SK-N-SH treated with all-trans-retinoic acid at 6 μM for 48 hours (cell line): ENCODE results near the gene STYXL1.

ENCODE experiments used
- ATAC-seq: fragments of 200-7000 bp; cut with Tn5 transposase; 3 replicates; pipeline ENCODE4 v1.9.1; 2020; ENCODE audit warnings: mild to moderate bottlenecking, moderate library complexity
- ARNTL ChIP-seq: fragments of 450-650 bp; formaldehyde crosslinking; IDR thresholded peaks from 2 replicates; pipeline ENCODE4 v1.5.0; 2020; ENCODE audit warnings: low read depth, mild to moderate bottlenecking, moderate library complexity, borderline replicate concordance
- CREB5 ChIP-seq: fragments of 250-450 bp; sonication (Bioruptor Pico); IDR thresholded peaks from 2 replicates; pipeline ENCODE4 v1.5.1; 2020; ENCODE audit warnings: low read depth, mild to moderate bottlenecking, moderate library complexity
- CSDC2 ChIP-seq: fragments of 250-450 bp; sonication (Bioruptor Pico); IDR thresholded peaks from 2 replicates; pipeline ENCODE4 v1.5.0; 2020; ENCODE audit warnings: mild to moderate bottlenecking, moderate library complexity
- GLIS3 ChIP-seq: fragments of 250-450 bp; sonication (Bioruptor Pico); IDR thresholded peaks from 2 replicates; pipeline ENCODE4 v1.5.0; 2020; ENCODE audit warnings: mild to moderate bottlenecking, moderate library complexity
- OSR1 ChIP-seq: fragments of 250-450 bp; sonication (Bioruptor Pico); IDR thresholded peaks from 2 replicates; pipeline ENCODE4 v1.8.0; 2022; ENCODE audit warnings: moderate library complexity, mild to moderate bottlenecking, inconsistent platforms
- PATZ1 ChIP-seq: fragments of 250-450 bp; sonication (Bioruptor Pico); IDR thresholded peaks from 2 replicates; pipeline ENCODE4 v1.8.0; 2020; ENCODE audit warnings: mild to moderate bottlenecking, moderate library complexity, borderline replicate concordance
- POU6F1 ChIP-seq: fragments of 250-450 bp; sonication (Bioruptor Pico); IDR thresholded peaks from 2 replicates; pipeline ENCODE4 v1.8.0; 2021; ENCODE audit warnings: low read depth, mild to moderate bottlenecking, moderate library complexity, borderline replicate concordance
- PPARA ChIP-seq: fragments of 250-450 bp; sonication (Bioruptor Pico); IDR thresholded peaks from 2 replicates; pipeline ENCODE4 v1.5.0; 2020; ENCODE audit warnings: mild to moderate bottlenecking, borderline replicate concordance
- RARB ChIP-seq: fragments of 250-450 bp; sonication (Bioruptor Pico); IDR thresholded peaks from 2 replicates; pipeline ENCODE4 v1.8.0; 2021; ENCODE audit warnings: mild to moderate bottlenecking, moderate library complexity
- TSHZ2 ChIP-seq: fragments of 250-450 bp; sonication (Bioruptor Pico); IDR thresholded peaks from 2 replicates; pipeline ENCODE4 v1.5.0; 2020; ENCODE audit warnings: mild to moderate bottlenecking, moderate library complexity
- ZC3H10 ChIP-seq: fragments of 250-450 bp; sonication (Bioruptor Pico); IDR thresholded peaks from 2 replicates; pipeline ENCODE4 v1.5.1; 2021; ENCODE audit warnings: mild to moderate bottlenecking, moderate library complexity
- ZFP30 ChIP-seq: fragments of 450-650 bp; formaldehyde crosslinking; IDR thresholded peaks from 2 replicates; pipeline ENCODE4 v1.5.0; 2022; ENCODE audit warnings: mild to moderate bottlenecking, moderate library complexity
- ZNF565 ChIP-seq: fragments of 450-650 bp; formaldehyde crosslinking; conservative IDR thresholded peaks from 2 replicates; pipeline ENCODE4 v1.5.0; 2020; ENCODE audit warnings: low read depth, mild to moderate bottlenecking, moderate library complexity
- ZNF70 ChIP-seq: fragments of 450-650 bp; formaldehyde crosslinking; IDR thresholded peaks from 2 replicates; pipeline ENCODE4 v1.5.0; 2020; ENCODE audit warnings: mild to moderate bottlenecking, moderate library complexity
- ZNF8 ChIP-seq: fragments of 450-650 bp; formaldehyde crosslinking; IDR thresholded peaks from 2 replicates; pipeline ENCODE4 v1.5.0; 2020; ENCODE audit warnings: mild to moderate bottlenecking, moderate library complexity

The STYXL1 gene

GRCh38 chr7:75957021-75957736 lies 90.6 kb downstream of the STYXL1 start:
- TF ChIP-seq ARNTL (CRISPR knock-in tag) (no peak), RARB (CRISPR knock-in tag) (no peak), TSHZ2 (CRISPR knock-in tag) (no peak), ZNF8 (CRISPR knock-in tag) (no peak), POU6F1 (CRISPR knock-in tag) (no peak), CREB5 (no peak), PPARA (CRISPR knock-in tag) (no peak)
- no peak for ATAC-seq

- ATAC-seq, result no peak
- TF ChIP-seq ZNF70 (CRISPR knock-in tag) (no peak), TSHZ2 (CRISPR knock-in tag) (no peak)
Observed at GRCh38 chr7:75955331-75955955, 92.4 kb downstream of the STYXL1 start.

- ATAC-seq, result no peak
- TF ChIP-seq ZC3H10 (no peak), GLIS3 (CRISPR knock-in tag) (no peak), PPARA (CRISPR knock-in tag) (no peak), ARNTL (CRISPR knock-in tag) (no peak), OSR1 (no peak), TSHZ2 (CRISPR knock-in tag) (no peak)
- TF ChIP-seq, all 23 proteins: peak for 0
Observed at GRCh38 chr7:75953931-75954330, 93.9 kb downstream of the STYXL1 start.

GRCh38 chr7:75953431-75953830 lies 94.4 kb downstream of the STYXL1 start:
- no peak for TF ChIP-seq ZNF70 (CRISPR knock-in tag)
- no peak for TF ChIP-seq RARB (CRISPR knock-in tag)
- no peak for TF ChIP-seq ARNTL (CRISPR knock-in tag)
- TF ChIP-seq POU6F1 (CRISPR knock-in tag), result no peak
- TF ChIP-seq ZC3H10, result no peak
- TF ChIP-seq PATZ1 (CRISPR knock-in tag), result no peak
- TF ChIP-seq CSDC2 (CRISPR knock-in tag), result no peak
- no peak for TF ChIP-seq ZNF565 (CRISPR knock-in tag)
- no peak for TF ChIP-seq ZFP30 (CRISPR knock-in tag)
- no peak for TF ChIP-seq ZNF8 (CRISPR knock-in tag)
- ATAC-seq, result no peak
